H9 (cell line): ENCODE data around the gene MRPL14. TPM values are rescaled to one million over a fixed set of nuclear protein-coding genes. Genes with fewer than 3 reads are reported as not detected.

ENCODE experiments used
- DNase-seq: peaks from one replicate; pipeline ENCODE4 v3.0.0-alpha.2; 2017
- H2AFZ ChIP-seq: one replicate; pipeline ENCODE4 v1.6.1; 2013; ENCODE audit warnings: mild to moderate bottlenecking, low read length, control low read depth, moderate library complexity
- H2AK5ac ChIP-seq: 2 replicates; pipeline ENCODE4 v1.6.1; 2013; ENCODE audit warnings: low read length, control low read depth, mixed read lengths; ENCODE audit not compliant: insufficient read length
- H2BK120ac ChIP-seq: one replicate; pipeline ENCODE4 v1.6.1; 2013; ENCODE audit warnings: low read depth, mild to moderate bottlenecking, low read length, control low read depth, inconsistent platforms; ENCODE audit not compliant: poor library complexity, severe bottlenecking
- H2BK12ac ChIP-seq: 2 replicates; pipeline ENCODE4 v1.6.1; 2013; ENCODE audit warnings: low read length, control low read depth, mixed read lengths, low read depth; ENCODE audit not compliant: insufficient read length
- H2BK15ac ChIP-seq: 2 replicates; pipeline ENCODE4 v1.6.1; 2013; ENCODE audit warnings: low read depth, low read length, control low read depth
- H2BK20ac ChIP-seq: one replicate; pipeline ENCODE4 v1.6.1; 2013; ENCODE audit warnings: low read depth, mild to moderate bottlenecking, low read length, control low read depth, inconsistent platforms; ENCODE audit not compliant: poor library complexity, severe bottlenecking
- H2BK5ac ChIP-seq: 2 replicates; pipeline ENCODE4 v1.6.1; 2013; ENCODE audit warnings: low read length, control low read depth, mixed read lengths; ENCODE audit not compliant: insufficient read length
- H3K14ac ChIP-seq: 2 replicates; pipeline ENCODE4 v1.6.1; 2013; ENCODE audit warnings: low read length, control low read depth; ENCODE audit not compliant: insufficient read depth
- H3K18ac ChIP-seq: 2 replicates; pipeline ENCODE4 v1.6.1; 2013; ENCODE audit warnings: low read depth, mild to moderate bottlenecking, mixed read lengths, low read length, control low read depth; ENCODE audit not compliant: insufficient read length
- H3K23ac ChIP-seq: 2 replicates; pipeline ENCODE4 v1.6.1; 2013; ENCODE audit warnings: low read length, control low read depth, mixed read lengths, low read depth; ENCODE audit not compliant: insufficient read length
- H3K23me2 ChIP-seq: 2 replicates; pipeline ENCODE4 v1.6.1; 2013; ENCODE audit warnings: low read depth, mild to moderate bottlenecking, mixed read lengths, low read length, control low read depth; ENCODE audit not compliant: insufficient read length, poor library complexity, severe bottlenecking
- H3K27ac ChIP-seq: 2 replicates; pipeline ENCODE4 v1.5.1; 2013; ENCODE audit warnings: low read length, control low read depth, mixed read lengths, low read depth; ENCODE audit not compliant: insufficient read length
- H3K27me3 ChIP-seq: 2 replicates; pipeline ENCODE4 v1.6.1; 2013; ENCODE audit warnings: low read length, control low read depth, inconsistent platforms; ENCODE audit not compliant: insufficient read depth
- H3K4ac ChIP-seq: 2 replicates; pipeline ENCODE4 v1.6.1; 2013; ENCODE audit warnings: low read depth, mild to moderate bottlenecking, control low read depth, inconsistent platforms, low read length, moderate library complexity
- H3K4me1 ChIP-seq: 2 replicates; pipeline ENCODE4 v1.6.1; 2013; ENCODE audit warnings: low read length, control low read depth, inconsistent platforms; ENCODE audit not compliant: insufficient read depth
- H3K4me2 ChIP-seq: 2 replicates; pipeline ENCODE4 v1.6.1; 2013; ENCODE audit warnings: low read length, control low read depth, mixed read lengths; ENCODE audit not compliant: insufficient read length, insufficient read depth
- H3K56ac ChIP-seq: 2 replicates; pipeline ENCODE4 v1.6.1; 2013; ENCODE audit warnings: low read depth, mild to moderate bottlenecking, mixed read lengths, low read length, control low read depth; ENCODE audit not compliant: insufficient read length
- H3K79me1 ChIP-seq: 2 replicates; pipeline ENCODE4 v1.6.1; 2013; ENCODE audit warnings: low read depth, mild to moderate bottlenecking, moderate library complexity, low read length, control low read depth, inconsistent platforms; ENCODE audit not compliant: insufficient read depth, poor library complexity, severe bottlenecking
- H3K79me2 ChIP-seq: 2 replicates; pipeline ENCODE4 v1.6.1; 2013; ENCODE audit warnings: low read length, control low read depth, inconsistent platforms; ENCODE audit not compliant: insufficient read depth
- H3K9ac ChIP-seq: 2 replicates; pipeline ENCODE4 v1.6.1; 2013; ENCODE audit warnings: low read length, control low read depth, mixed read lengths; ENCODE audit not compliant: insufficient read length; ENCODE audit errors: extremely low read depth
- H3K9me3 ChIP-seq: one replicate; pipeline ENCODE4 v1.6.1; 2013; ENCODE audit warnings: low read depth, low read length, inconsistent platforms; ENCODE audit not compliant: control insufficient read depth
- H3T11ph ChIP-seq: one replicate; pipeline ENCODE4 v1.6.1; 2013; ENCODE audit warnings: mild to moderate bottlenecking, low read length, control low read depth, inconsistent platforms
- H4K20me1 ChIP-seq: one replicate; pipeline ENCODE4 v1.6.1; 2013; ENCODE audit not compliant: control insufficient read depth, insufficient read length, insufficient read depth
- H4K5ac ChIP-seq: 2 replicates; pipeline ENCODE4 v1.6.1; 2013; ENCODE audit warnings: low read depth, mild to moderate bottlenecking, mixed read lengths, low read length, control low read depth; ENCODE audit not compliant: insufficient read length
- H4K8ac ChIP-seq: replicated peaks from 2 replicates; pipeline ENCODE4 v1.6.1; 2013; ENCODE audit warnings: low read length, control low read depth, mixed read lengths, low read depth; ENCODE audit not compliant: insufficient read length
- H4K91ac ChIP-seq: 2 replicates; pipeline ENCODE4 v1.6.1; 2013; ENCODE audit warnings: low read depth, mild to moderate bottlenecking, moderate library complexity, mixed read lengths, low read length, control low read depth; ENCODE audit not compliant: insufficient read length
- H3K27ac Mint-ChIP-seq, 3 experiments: 2 replicates in 2 of 3; 3 replicates in 1 of 3; pipeline ENCODE4 v1.8.0; 2020 to 2021; ENCODE audit warnings: mixed read lengths in 3 of 3, mild to moderate bottlenecking in 1 of 3, moderate library complexity in 1 of 3
- H3K27me3 Mint-ChIP-seq: 2 replicates; pipeline ENCODE4 v1.8.0; 2021; ENCODE audit warnings: low read depth, mild to moderate bottlenecking, moderate library complexity, mixed read lengths
- H3K36me3 Mint-ChIP-seq, 3 experiments: 2 replicates in 2 of 3; 3 replicates in 1 of 3; pipeline ENCODE4 v1.8.0; 2020 to 2021; ENCODE audit warnings: low read depth in 3 of 3, mixed read lengths in 3 of 3; ENCODE audit not compliant: insufficient read depth in 1 of 3
- H3K4me1 Mint-ChIP-seq, 2 experiments: 2 replicates each; pipeline ENCODE4 v1.8.0; 2020; ENCODE audit warnings: mixed read lengths in 2 of 2
- H3K4me3 Mint-ChIP-seq, 2 experiments: 2 replicates in 1 of 2; 3 replicates in 1 of 2; pipeline ENCODE4 v1.8.0; 2020 to 2021; ENCODE audit warnings: mild to moderate bottlenecking in 2 of 2, mixed read lengths in 2 of 2, moderate library complexity in 1 of 2
- H3K9me3 Mint-ChIP-seq, 2 experiments: 2 replicates in 1 of 2; 3 replicates in 1 of 2; pipeline ENCODE4 v1.8.0; 2020; ENCODE audit warnings: mild to moderate bottlenecking in 2 of 2, mixed read lengths in 2 of 2, moderate library complexity in 1 of 2
- CTCF ChIP-seq: fragments of 200-600 bp; sonication (generic); conservative IDR thresholded peaks from 3 replicates; pipeline ENCODE4 v1.8.0; 2021; ENCODE audit warnings: antibody characterized with exemption, mild to moderate bottlenecking
- WGBS: extraction: QIAGEN DNeasy Blood & Tissue Kit; methylation state at CpG from one replicate; pipeline ENCODE4 v1.1.7; 2013; ENCODE audit warnings: missing lambda C conversion rate, low lambda C conversion rate, mixed read lengths; ENCODE audit not compliant: insufficient read length; ENCODE audit errors: extremely low coverage; 5-methylcytosine and 5-hydroxymethylcytosine counted together
- total RNA-seq: library from RNA; stranded (reverse); gene quantifications from 2 replicates; pipeline ENCODE4 v1.2.1, GENCODE V29; 2021

MRPL14 gene
- total RNA-seq, 1 experiment from 2014 or later = 80.1 TPM

DNA sequence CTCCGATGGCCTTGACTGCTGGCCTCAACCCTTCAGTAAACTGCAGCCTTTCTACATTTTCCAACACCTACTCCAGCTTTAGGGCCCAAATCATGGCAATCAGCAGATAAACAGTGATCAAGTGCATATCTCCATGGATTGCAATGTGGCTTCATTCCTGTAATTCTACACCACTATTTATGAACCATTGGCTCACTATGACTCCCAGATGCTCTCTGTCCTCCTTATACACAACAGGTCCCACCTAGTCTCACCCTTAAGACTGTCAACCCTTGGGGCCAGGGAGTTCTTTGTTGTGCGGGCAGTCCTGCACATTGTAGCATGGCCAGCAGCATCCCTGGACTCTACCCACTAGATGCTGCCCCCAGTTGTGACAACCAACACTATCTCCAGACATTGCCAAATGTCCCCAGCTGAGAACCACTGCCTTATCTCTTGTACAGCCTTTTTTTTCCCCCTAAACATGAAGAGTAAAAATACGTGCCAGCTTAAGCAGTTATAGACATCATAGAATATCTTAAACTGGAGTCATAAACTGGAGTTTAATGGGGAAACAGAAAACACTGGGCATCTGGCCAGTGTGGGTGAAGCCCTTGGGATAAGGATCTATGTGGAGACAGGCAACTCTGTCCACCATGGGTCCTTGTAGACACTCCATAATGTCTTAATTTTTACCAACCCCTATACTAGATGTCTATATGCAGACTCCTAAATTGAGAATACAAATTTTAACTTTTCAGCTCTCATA, 21.1 kb downstream of the MRPL14 start:
- no peaks in the 10 kb centered on the region for H3K27me3 ChIP-seq
- WGBS = no CpG with 5 or more reads among the region's 3 CpGs
- peak overlapping the region in 1 of 3 experiments; percentile 69; a peak in 1 of 7 replicates for H3K27ac Mint-ChIP-seq

More for the DNA sequence above, 21.1 kb downstream of the MRPL14 start:
- no peak overlapping the region for H2BK15ac ChIP-seq
- H4K91ac ChIP-seq = no peak overlapping the region
- no peak overlapping the region for H3K4me2 ChIP-seq
- H3K79me1 ChIP-seq = peaks cover 9% of the 10 kb centered on the region
- H3K27ac ChIP-seq = no peak overlapping the region
- no peaks in the 10 kb centered on the region for H3K9me3 ChIP-seq
- Mint-ChIP-seq H3K4me1 (peaks cover 17 to 21% of the 10 kb centered on the region in 2 experiments), H3K36me3 (peaks cover 24 to 78% (median 76%) of the 10 kb centered on the region in 3 experiments; a peak in 6 of 7 replicates), H3K4me3 (no peak overlapping the region), H3K27me3 (no peaks in the 10 kb centered on the region), H3K9me3 (no peaks in the 10 kb centered on the region)
- no peaks in the 10 kb centered on the region for H3K23me2 ChIP-seq
- H2AFZ ChIP-seq = no peak overlapping the region
- no peak overlapping the region for H4K5ac ChIP-seq
- no peak for DNase-seq
- H3K18ac ChIP-seq = no peak overlapping the region
- no peak overlapping the region for H4K8ac ChIP-seq
- 0 out of 2 replicates have a peak, but pooled peaks cover 1% of the 10 kb centered on the region for H3K79me2 ChIP-seq
- no peak overlapping the region for H2BK5ac ChIP-seq
- no peak overlapping the region for H2BK120ac ChIP-seq
- H2AK5ac ChIP-seq = no peak overlapping the region
- no peaks in the 10 kb centered on the region for H4K20me1 ChIP-seq
- no peak overlapping the region for H3K23ac ChIP-seq
- no peaks in the 10 kb centered on the region for H3K4me1 ChIP-seq
- H3K9ac ChIP-seq = no peak overlapping the region
- H3T11ph ChIP-seq = no peak overlapping the region
- H2BK12ac ChIP-seq = no peak overlapping the region
- no peak overlapping the region for H3K14ac ChIP-seq
- H3K56ac ChIP-seq = no peak overlapping the region
- TF ChIP-seq CTCF = no peak
- no peak overlapping the region for H2BK20ac ChIP-seq
- no peak overlapping the region for H3K4ac ChIP-seq
